GM19193 (cell line): ENCODE measurements around the gene ABHD14A.

ENCODE experiments used
- POLR2A ChIP-seq: IDR thresholded peaks from 4 replicates; pipeline ENCODE4 v1.6.1; 2011; ENCODE audit not compliant: insufficient read depth, insufficient read length; ENCODE audit errors: extremely low read depth

Gene ABHD14A

DNA sequence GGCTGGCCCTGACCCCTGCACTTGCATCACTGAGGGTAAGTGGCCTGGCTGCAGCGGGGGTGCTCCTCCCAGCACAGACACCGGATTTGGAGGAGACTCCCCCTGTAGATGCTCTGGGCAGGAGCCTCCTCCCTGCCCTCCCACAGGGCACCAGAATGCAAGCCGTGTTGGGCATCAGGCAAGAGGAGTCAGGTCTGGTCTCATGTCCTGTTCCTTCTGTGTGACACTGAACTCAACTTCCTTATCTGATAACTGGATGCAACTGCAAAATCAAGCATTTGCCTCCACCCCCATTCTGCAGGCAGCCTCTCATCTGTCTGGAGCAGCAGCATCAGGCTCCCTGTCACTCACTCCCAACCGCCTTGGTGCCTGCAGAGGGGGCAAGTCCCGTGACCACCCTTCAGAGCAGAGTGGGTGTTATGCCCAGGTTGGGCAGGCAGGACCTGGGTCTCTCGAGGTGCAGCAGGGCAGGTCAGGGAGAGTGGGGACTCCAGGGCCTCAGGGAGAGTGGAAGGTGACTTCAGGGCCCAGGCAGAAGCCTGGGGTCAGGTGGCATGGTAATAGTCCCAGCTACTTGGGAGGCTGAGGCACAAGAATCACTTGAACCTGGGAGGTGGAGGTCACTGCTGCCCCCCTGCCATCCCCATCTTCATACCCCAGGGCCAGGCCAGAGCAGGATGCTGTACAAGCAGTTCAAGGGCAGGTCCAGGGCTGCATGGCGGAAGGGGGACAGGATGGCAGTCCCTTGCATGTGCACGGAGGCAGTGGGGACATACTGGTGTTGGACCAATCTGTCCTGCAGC, 31.4 kb downstream of the ABHD14A start:
- TF ChIP-seq POLR2A = no peak

GRCh38 chr3:52006820-52007133, 31.9 kb downstream of the ABHD14A start:
- TF ChIP-seq POLR2A = no peak

DNA sequence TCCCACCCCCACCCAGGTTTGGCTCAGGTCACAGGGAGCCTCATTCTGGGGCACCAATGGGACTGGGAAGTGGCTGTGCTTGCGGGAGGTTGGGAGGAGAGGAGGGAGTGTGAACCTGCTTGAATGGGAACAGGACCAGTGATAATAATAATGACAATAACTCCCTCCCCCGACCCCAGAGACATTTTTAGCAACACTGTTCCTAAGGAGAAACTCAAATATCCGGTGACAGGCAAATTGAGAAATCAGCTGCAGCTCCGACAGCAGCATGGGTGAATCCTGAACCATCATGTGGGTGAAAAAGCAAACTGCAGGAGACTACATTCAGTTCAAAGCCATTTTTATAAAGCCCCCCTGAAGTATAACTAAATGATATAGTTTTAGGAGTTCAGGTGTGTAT, 32.4 kb downstream of the ABHD14A start:
- TF ChIP-seq POLR2A = no peak

DNA sequence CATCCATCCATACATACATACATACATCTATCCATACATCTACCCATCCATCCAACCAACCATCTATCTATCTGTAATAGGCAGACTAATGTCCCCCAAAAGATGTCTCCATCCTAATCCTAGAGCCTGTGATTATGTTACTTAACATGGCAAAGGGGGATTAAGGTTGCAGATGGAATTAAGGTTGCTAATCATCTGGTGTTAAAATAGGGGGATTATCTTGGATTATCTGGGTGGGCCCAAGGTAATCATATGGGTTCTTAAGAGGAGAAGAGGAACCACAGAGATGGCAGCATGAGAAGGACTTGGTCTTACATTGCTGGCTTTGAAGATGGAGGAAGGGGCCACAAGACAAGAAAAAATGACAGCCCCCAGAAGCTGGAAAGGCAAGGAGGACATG, 35.6 kb downstream of the ABHD14A start:
- no peak for TF ChIP-seq POLR2A

DNA sequence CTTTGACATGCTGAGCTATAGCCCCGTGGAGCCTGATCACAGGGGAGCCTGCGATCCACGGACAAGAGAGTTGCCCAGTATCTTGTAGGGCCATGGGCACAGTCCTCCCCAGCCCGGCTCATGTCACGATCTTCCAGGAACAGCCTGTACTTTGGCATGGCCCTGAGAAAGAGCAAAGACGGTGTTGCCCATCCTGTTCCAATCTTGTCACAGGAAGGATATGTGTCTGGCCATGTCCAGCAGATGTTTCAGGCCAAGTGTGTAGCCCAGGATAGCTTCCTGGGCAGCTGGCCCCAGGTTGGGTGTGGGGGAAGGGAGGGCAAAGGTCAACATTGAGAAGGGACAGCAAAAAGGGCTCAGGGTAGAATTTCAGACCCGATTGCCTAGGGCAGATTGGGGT, 37.8 kb downstream of the ABHD14A start:
- TF ChIP-seq POLR2A = no peak

DNA sequence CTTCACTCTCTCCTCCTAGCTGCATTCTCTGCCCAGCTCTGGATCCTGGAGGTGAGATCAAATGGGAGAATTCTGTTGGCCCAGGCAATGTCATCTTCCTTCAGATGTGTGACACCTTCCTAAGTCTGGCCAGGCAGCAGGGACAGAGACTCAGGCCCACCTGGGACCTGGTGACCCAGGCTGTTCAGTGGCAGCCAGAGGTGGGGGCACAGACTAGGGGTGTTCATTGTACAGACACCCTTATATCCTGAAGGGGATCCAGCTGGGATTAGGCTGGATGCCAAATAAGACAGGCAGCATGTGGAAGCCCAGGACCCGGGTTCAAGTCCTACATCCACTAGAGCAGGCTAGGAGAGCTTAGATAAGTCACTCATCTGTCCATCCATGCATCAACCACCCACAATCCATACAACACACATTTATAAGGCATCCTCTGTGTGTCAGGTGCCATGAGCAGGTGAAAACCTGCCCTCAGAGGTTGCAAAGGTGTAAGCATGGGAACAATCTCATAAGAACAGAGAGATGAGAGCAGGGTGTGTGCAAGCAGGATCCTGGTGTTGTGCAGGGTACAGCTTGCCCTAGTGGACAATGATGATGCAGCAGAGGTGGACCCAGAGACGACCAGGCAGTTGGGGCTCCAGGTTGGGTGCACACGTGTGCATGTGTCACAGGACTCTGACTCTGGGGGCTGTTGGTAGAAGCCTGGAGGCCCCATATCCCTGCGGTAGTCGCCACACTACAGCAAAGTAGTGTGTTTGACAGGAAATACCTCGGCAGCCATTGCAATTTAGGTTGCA, 39.1 kb downstream of the ABHD14A start:
- TF ChIP-seq POLR2A = no peak

- no peak for TF ChIP-seq POLR2A
These were observed 39.7 kb downstream of the ABHD14A start for GRCh38 chr3:52014613-52015012.

DNA sequence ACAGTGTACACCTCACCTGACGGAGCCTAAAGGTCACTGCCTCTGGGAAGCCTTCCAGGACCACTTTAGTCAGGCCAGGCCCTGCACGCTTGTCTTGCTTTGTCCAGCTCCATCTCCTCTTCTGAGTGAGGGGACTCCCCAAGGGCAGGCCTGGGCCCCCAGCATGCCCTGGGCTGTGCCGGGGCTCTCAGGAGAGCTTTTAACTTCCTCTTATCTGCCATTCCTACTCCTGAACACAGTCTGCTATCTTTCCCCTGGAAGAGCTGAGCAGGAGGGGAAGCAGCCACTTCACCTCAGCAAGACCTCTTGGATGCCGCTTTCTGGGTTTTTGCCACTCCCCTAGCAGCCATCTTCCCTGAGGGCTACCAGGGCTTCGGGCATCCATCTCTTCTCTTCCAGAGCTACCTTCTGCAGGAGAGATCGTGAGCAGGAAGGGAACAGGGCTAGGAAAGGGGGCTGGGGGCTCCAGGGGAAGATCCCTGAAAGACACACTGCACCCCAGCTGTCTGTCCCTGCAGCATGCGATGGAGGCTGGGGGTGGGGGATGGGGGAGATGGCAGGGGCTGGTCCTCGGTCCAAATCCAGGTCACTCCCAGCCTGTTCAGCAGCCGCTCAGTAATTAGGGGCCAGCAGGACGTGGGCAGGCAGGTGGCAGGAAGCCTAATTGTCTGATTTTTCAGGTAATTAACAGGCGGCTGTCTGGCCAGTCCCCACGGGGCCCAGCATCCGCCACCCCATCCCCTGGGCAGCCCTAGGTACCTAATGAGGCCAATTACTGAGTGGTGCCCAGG, 40.8 kb downstream of the ABHD14A start:
- no peak for TF ChIP-seq POLR2A

GRCh38 chr3:52017586-52017985, 42.7 kb downstream of the ABHD14A start:
- TF ChIP-seq POLR2A = no peak

GRCh38 chr3:52018319-52019000, 43.6 kb downstream of the ABHD14A start:
- no peak for TF ChIP-seq POLR2A

- TF ChIP-seq POLR2A = no peak
These were observed 44.7 kb downstream of the ABHD14A start for GRCh38 chr3:52019352-52020080.

- TF ChIP-seq POLR2A = no peak
These were observed 45.9 kb downstream of the ABHD14A start for GRCh38 chr3:52020796-52021195.

DNA sequence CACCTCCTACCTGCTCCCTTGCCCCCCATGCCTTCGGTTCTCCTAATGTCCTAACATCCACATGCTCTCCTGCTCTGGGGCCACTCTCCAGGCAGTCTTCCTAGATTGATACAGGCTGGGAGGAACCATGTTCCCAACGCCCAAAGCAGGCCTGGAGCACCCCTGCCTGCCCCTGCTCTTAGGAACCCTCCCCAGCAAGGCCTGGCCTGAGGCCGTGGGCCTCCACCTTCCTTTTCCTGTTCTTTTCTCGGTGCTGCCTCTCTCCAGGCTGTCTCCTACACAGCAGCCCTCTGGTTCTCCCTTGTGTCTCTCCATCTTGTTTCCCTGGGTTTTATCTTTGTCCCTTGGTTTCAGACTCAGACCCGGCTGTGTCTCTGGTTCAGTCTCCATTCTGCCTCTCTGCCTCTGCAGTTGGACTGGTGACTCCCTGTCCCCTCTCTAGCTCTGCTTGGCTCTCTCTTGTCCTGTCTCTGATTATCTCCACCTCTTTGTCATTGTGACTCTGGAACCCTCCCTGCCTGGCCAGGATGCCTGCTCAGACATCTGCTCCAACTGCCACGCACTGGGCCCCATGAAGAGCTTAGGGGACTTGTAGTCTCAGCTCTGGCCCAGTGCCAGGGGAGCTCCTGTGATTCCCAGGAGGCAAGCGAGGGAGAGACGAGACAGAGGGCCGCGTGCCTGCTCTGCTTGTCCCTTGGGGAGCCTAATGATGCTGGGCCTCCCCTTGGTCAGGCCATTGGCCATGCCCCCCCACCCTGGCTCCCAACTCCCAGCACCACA, 46.8 kb downstream of the ABHD14A start:
- TF ChIP-seq POLR2A = no peak

DNA sequence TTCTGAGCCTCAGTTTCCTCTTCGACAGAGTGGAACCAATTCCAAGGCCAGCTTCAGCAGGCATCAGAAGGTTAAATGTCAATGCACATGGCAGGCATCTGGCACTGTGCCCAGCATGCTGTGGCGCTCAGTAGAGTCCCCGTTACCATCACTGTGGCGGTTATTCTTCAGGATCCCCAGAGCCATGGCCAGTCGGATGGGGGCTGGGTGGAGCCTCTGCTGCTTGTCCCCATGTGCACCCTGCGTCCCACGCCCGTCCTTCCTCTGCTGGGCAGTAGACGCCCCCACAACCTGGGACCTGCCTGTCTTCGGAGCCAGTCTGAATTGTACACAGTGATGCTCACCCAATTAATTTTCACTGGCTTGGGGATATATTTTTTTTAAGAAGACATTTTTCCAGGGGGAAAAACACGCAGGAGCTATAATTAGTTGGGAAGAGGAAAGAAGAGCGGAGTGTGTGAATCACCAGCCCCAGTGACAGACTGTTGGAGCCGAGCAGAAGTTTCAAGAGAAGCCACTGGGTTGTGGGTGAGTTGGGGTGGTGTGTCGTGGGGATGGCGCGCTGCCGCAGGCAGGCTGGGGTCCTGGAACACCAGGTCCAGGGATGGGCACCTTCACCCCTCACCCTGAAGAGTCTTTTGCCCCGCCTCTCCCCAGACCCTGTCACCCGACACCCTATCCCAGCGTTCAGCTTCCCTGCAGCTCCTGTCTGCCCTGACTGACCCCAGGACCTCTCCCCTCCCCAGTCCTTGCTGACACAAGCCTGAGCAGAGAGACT, 47.6 kb downstream of the ABHD14A start:
- TF ChIP-seq POLR2A = no peak
